K562 (cell line): ENCODE results near the gene MED17. TPM values are rescaled to one million over a fixed set of nuclear protein-coding genes. Genes with fewer than 3 reads are reported as not detected.

Source experiments
- AFF1 ChIP-seq, 2 experiments: fragments of 450-650 bp; IDR thresholded peaks; 2 replicates each; pipeline ENCODE4 v1.6.1; 2018; ENCODE audit warnings: mild to moderate bottlenecking in 2 of 2, low read depth in 1 of 2; ENCODE audit not compliant: partially characterized antibody in 2 of 2
- CREB3L1 ChIP-seq: fragments of 450-650 bp; IDR thresholded peaks from 2 replicates; pipeline ENCODE4 v1.6.1; 2014; ENCODE audit warnings: low read depth, mild to moderate bottlenecking, moderate library complexity, borderline replicate concordance
- GABPB1 ChIP-seq: sonication (generic); formaldehyde crosslinking; IDR thresholded peaks from 2 replicates; pipeline ENCODE4 v1.8.0; 2022; ENCODE audit warnings: mild to moderate bottlenecking, missing genetic modification reagents
- HNRNPL ChIP-seq: fragments of 200-400 bp; formaldehyde crosslinking; IDR thresholded peaks from 2 replicates; pipeline ENCODE4 v1.6.1; 2017; ENCODE audit warnings: low read depth, mild to moderate bottlenecking, low read length
- ZBED1 ChIP-seq: IDR thresholded peaks from 2 replicates; pipeline ENCODE4 v1.6.1; 2014
- ZNF184 ChIP-seq: sonication (generic); formaldehyde crosslinking; IDR thresholded peaks from 2 replicates; pipeline ENCODE4 v1.5.0; 2020; ENCODE audit warnings: missing genetic modification reagents
- polyA plus RNA-seq, 8 experiments: library from polyadenylated mRNA; depleted of rRNA in 4 of 8; stranded (reverse) in 5 of 8; unstranded in 3 of 8; fragments of >200 nt; fragmentation: Nextera tagmentation in 2 of 8; fragmentation: Illumina TruSeq in 1 of 8; extraction: Ambion mirVana in 2 of 8; extraction: Trizol in 1 of 8; gene quantifications; 2 replicates each; pipeline versions ENCODE4 v1.2.1 to v1.2.3, GENCODE V29; 2011 to 2014; ENCODE audit warnings: inconsistent platforms in 1 of 8, missing spikeins in 1 of 8
- total RNA-seq, 7 experiments: library from RNA; depleted of rRNA in 6 of 7; stranded (reverse); fragments of >200 nt in 6 of 7; fragmentation: Illumina TruSeq in 2 of 7; extraction: Trizol in 2 of 7; gene quantifications; 2 replicates each; pipeline versions ENCODE4 v1.2.1 to v1.2.3, GENCODE V29; 2011 to 2021; ENCODE audit warnings: low replicate concordance in 1 of 7
- TF ChIP-seq, protein P1 (sequence below): fragments of 250-450 bp; sonication (Bioruptor Pico); IDR thresholded peaks from 2 replicates; pipeline ENCODE4 v1.8.0; 2021; ENCODE audit warnings: mild to moderate bottlenecking, moderate library complexity
- TF ChIP-seq, protein P2 (sequence below): IDR thresholded peaks from 3 replicates; pipeline ENCODE4 v1.6.1; 2011; ENCODE audit warnings: borderline replicate concordance, mild to moderate bottlenecking; ENCODE audit not compliant: insufficient read length, insufficient read depth

MED17 gene
- total and polyA plus RNA-seq, 9 of the 15 experiments (the other 6 are each of a cell fraction or from before 2014, with no cell fraction given), result 6.7 to 34.7 (median 26.8) TPM

DNA sequence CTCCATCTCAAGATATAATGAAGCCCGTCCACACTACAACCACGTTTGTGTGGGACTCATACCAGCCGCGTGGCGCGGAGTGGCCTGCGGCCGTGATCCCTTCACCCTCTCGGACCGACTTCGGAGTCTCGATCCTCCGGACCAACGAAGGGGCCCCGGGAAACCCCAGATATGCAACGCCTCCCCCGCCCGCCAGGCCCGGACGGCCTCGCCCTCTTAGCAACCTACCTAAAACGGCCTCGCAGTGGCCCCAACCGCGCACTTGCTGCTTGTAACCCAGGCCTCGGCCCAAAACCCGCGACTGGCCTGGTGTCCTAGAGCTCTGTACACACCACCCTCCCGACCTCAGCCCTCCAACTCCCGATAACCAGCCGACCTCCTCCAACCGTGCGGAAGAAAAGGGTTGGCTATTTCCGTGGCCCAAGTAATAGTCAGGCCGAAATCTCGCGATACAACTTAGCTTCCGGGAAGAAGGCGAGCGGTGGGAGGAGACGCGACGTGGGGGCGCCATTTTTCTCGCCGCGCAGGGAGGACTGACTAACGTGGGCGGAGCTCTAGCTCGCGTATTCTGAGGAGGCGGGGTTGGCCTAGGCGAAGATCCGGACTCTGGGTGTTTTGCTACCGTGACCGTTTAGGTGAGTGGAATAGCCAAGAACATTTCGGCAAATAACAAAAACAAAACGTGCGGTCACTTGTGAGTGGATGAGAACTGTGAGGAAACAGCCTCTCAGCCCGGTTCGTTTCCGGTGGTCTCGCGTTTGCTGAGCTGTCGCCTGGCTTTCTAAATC lies 42.8 kb upstream of the MED17 start, which contains the start of the genes C11orf54 and TAF1D (continued):
- peak; percentile 62; the same call in 1 of the 2 replicates for TF ChIP-seq GABPB1 (CRISPR knock-in tag)
- TF ChIP-seq ZBED1, result peak; percentile 82
- TF ChIP-seq, protein P1, sequence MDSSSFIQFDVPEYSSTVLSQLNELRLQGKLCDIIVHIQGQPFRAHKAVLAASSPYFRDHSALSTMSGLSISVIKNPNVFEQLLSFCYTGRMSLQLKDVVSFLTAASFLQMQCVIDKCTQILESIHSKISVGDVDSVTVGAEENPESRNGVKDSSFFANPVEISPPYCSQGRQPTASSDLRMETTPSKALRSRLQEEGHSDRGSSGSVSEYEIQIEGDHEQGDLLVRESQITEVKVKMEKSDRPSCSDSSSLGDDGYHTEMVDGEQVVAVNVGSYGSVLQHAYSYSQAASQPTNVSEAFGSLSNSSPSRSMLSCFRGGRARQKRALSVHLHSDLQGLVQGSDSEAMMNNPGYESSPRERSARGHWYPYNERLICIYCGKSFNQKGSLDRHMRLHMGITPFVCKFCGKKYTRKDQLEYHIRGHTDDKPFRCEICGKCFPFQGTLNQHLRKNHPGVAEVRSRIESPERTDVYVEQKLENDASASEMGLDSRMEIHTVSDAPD (CRISPR knock-in tag), result no peak
- TF ChIP-seq AFF1 (IDR thresholded peaks at IDR 0.05; ENCODE audit: low read depth in 1 of 2, partially characterized antibody in 2 of 2), result peak; percentile 40 to 52
- TF ChIP-seq ZNF184, result no peak
- TF ChIP-seq CREB3L1, result peak; percentile 94
- TF ChIP-seq, protein P2, sequence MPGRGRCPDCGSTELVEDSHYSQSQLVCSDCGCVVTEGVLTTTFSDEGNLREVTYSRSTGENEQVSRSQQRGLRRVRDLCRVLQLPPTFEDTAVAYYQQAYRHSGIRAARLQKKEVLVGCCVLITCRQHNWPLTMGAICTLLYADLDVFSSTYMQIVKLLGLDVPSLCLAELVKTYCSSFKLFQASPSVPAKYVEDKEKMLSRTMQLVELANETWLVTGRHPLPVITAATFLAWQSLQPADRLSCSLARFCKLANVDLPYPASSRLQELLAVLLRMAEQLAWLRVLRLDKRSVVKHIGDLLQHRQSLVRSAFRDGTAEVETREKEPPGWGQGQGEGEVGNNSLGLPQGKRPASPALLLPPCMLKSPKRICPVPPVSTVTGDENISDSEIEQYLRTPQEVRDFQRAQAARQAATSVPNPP, result no peak
- TF ChIP-seq HNRNPL, result no peak
